Measurements from ENCODE around the gene CCDC137.

DNA sequence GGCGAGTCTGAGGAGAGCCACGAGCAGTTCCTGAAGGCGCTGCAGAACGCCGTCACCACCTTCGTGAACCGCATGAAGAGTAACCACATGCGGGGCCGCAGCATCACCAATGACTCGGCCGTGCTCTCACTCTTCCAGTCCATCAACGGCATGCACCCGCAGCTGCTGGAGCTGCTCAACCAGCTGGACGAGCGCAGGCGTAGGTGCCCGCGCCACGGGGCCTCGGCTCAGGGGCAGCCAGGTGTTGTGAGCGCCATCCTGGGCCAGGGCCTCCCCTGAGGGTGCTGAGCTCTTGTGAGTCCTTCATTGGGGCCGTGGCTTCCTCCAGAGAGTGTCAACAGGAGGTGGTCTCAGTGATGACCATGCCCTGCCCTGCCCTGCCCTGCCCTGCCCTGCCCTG is 29.3 kb downstream of the CCDC137 start:
- TF ChIP-seq, protein P1, sequence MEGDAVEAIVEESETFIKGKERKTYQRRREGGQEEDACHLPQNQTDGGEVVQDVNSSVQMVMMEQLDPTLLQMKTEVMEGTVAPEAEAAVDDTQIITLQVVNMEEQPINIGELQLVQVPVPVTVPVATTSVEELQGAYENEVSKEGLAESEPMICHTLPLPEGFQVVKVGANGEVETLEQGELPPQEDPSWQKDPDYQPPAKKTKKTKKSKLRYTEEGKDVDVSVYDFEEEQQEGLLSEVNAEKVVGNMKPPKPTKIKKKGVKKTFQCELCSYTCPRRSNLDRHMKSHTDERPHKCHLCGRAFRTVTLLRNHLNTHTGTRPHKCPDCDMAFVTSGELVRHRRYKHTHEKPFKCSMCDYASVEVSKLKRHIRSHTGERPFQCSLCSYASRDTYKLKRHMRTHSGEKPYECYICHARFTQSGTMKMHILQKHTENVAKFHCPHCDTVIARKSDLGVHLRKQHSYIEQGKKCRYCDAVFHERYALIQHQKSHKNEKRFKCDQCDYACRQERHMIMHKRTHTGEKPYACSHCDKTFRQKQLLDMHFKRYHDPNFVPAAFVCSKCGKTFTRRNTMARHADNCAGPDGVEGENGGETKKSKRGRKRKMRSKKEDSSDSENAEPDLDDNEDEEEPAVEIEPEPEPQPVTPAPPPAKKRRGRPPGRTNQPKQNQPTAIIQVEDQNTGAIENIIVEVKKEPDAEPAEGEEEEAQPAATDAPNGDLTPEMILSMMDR (IDR thresholded peaks at IDR 0.05; ENCODE audit: poor library complexity, severe bottlenecking) = no peak
- TF ChIP-seq EP300 (conservative IDR thresholded peaks at IDR 0.05; ENCODE audit: poor library complexity, severe bottlenecking) (no peak), POLR2AphosphoS5 (IDR thresholded peaks at IDR 0.05) (no peak), MXI1 (conservative IDR thresholded peaks at IDR 0.05; ENCODE audit: poor library complexity, severe bottlenecking) (no peak), RAD21 (conservative IDR thresholded peaks at IDR 0.05) (no peak), EZH2 (IDR thresholded peaks at IDR 0.05; ENCODE audit: borderline replicate concordance, insufficient read depth, low read length, poor library complexity, severe bottlenecking) (no peak), SMC3 (conservative IDR thresholded peaks at IDR 0.05; ENCODE audit: poor library complexity) (no peak)
- TF ChIP-seq, protein P2, sequence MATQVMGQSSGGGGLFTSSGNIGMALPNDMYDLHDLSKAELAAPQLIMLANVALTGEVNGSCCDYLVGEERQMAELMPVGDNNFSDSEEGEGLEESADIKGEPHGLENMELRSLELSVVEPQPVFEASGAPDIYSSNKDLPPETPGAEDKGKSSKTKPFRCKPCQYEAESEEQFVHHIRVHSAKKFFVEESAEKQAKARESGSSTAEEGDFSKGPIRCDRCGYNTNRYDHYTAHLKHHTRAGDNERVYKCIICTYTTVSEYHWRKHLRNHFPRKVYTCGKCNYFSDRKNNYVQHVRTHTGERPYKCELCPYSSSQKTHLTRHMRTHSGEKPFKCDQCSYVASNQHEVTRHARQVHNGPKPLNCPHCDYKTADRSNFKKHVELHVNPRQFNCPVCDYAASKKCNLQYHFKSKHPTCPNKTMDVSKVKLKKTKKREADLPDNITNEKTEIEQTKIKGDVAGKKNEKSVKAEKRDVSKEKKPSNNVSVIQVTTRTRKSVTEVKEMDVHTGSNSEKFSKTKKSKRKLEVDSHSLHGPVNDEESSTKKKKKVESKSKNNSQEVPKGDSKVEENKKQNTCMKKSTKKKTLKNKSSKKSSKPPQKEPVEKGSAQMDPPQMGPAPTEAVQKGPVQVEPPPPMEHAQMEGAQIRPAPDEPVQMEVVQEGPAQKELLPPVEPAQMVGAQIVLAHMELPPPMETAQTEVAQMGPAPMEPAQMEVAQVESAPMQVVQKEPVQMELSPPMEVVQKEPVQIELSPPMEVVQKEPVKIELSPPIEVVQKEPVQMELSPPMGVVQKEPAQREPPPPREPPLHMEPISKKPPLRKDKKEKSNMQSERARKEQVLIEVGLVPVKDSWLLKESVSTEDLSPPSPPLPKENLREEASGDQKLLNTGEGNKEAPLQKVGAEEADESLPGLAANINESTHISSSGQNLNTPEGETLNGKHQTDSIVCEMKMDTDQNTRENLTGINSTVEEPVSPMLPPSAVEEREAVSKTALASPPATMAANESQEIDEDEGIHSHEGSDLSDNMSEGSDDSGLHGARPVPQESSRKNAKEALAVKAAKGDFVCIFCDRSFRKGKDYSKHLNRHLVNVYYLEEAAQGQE (IDR thresholded peaks at IDR 0.05; ENCODE audit: borderline replicate concordance) = no peak
